Testis (tissue), 2 donors: ENCODE data around the gene LSM3.

Experiments used
- CTCF ChIP-seq, 3 experiments: fragments of 450-650 bp in 2 of 3; fragments of 200-600 bp in 1 of 3; sonication (generic) in 1 of 3; IDR thresholded peaks; one replicate each; pipeline ENCODE4 v1.5.1; 2016 to 2019; ENCODE audit warnings: antibody characterized with exemption in 3 of 3, mild to moderate bottlenecking in 2 of 3, moderate library complexity in 1 of 3
- POLR2A ChIP-seq: fragments of 450-650 bp; IDR thresholded peaks from one replicate; pipeline ENCODE4 v1.6.1; 2017; ENCODE audit warnings: antibody characterized with exemption, mild to moderate bottlenecking, moderate library complexity

- TF ChIP-seq CTCF (IDR thresholded peaks at IDR 0.05) (no peak), POLR2A (no peak)
These were observed 26.1 kb downstream of the LSM3 start for GRCh38 chr3:14204515-14205284.
